ENCODE measurements around the gene SUPT6H.
A peak's percentile ranks its signal among the peaks of the same experiment; 100 is the strongest.

Gene SUPT6H

DNA sequence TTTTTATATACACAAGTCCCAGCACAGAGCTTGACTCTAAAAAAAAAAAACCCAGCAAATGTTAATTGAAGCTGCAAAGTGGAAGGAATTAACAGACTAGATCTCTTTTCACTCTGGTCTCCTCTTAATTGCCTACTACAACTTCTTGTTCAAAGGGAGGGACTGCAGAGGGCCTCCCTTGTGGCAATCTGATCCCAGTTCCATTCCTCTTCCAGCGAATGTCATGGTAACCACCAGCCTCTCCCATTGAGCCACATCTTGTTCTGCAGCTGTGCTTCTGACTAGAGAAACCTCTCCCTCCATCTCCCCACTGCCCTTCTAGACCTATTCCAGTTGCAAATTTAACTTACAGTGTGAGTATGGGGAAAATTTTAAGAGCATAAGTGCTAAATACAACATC lies 5.9 kb downstream of the SUPT6H start:
- Histone ChIP-seq H3K36me3 (ENCODE audit: control insufficient read depth in 2 of 2, insufficient read depth in 1 of 2, low read length in 2 of 2) (peaks cover 67 to 79% of the 10 kb centered on the region in 2 experiments), H3K4me1 (ENCODE audit: control insufficient read depth, insufficient read depth, low read length) (peaks cover 4% of the 10 kb centered on the region; the same call in 1 of the 2 replicates), H3K9me3 (ENCODE audit: control insufficient read depth, insufficient read depth, low read depth, low read length) (no peaks in the 10 kb centered on the region), H3K27ac (ENCODE audit: extremely low read depth, low read depth, low read length) (no peak overlapping the region), H3K4me3 (ENCODE audit: low read depth, low read length) (no peak overlapping the region)
- TF ChIP-seq EGR2 (tag by site-specific recombination; IDR thresholded peaks at IDR 0.05; ENCODE audit: low read depth) (no peak), WT1 (tag by site-specific recombination; IDR thresholded peaks at IDR 0.05) (peak; percentile 55; the same call in 1 of the 2 replicates)
- ChIA-PET CTCF (interaction anchor here (0.6 to 3.2 kb wide), 6 partner anchors 10 to 57 kb away, joined by 3 to 15 read pairs (median 3); partner anchors contain the start of gene BLTP2), POLR2A (interaction anchor here (1.3 to 1.9 kb wide), 3 partner anchors 23 to 52 kb away, joined by 5 to 8 read pairs (median 6); partner anchors contain the start of genes BLTP2 and RPL23A)

DNA sequence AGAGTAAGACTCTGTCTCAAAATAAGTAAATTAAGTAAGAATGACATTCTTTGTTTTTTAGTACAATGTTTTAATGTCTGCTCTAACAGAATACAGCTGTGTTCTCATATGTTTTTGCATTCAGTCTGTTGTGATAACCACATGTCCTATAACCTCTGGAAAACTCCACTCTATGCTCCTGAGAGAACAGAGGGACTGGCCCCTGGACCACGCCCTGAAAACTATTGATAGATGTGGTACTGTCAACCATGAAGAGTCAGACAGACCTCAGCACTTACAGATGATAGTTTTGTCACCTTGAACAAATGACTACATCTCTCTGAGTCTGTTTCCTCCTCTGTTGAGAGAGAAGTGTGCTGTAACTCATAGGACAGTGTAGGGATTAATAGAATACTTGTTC lies 7.9 kb downstream of the SUPT6H start:
- TF ChIP-seq, protein P1, sequence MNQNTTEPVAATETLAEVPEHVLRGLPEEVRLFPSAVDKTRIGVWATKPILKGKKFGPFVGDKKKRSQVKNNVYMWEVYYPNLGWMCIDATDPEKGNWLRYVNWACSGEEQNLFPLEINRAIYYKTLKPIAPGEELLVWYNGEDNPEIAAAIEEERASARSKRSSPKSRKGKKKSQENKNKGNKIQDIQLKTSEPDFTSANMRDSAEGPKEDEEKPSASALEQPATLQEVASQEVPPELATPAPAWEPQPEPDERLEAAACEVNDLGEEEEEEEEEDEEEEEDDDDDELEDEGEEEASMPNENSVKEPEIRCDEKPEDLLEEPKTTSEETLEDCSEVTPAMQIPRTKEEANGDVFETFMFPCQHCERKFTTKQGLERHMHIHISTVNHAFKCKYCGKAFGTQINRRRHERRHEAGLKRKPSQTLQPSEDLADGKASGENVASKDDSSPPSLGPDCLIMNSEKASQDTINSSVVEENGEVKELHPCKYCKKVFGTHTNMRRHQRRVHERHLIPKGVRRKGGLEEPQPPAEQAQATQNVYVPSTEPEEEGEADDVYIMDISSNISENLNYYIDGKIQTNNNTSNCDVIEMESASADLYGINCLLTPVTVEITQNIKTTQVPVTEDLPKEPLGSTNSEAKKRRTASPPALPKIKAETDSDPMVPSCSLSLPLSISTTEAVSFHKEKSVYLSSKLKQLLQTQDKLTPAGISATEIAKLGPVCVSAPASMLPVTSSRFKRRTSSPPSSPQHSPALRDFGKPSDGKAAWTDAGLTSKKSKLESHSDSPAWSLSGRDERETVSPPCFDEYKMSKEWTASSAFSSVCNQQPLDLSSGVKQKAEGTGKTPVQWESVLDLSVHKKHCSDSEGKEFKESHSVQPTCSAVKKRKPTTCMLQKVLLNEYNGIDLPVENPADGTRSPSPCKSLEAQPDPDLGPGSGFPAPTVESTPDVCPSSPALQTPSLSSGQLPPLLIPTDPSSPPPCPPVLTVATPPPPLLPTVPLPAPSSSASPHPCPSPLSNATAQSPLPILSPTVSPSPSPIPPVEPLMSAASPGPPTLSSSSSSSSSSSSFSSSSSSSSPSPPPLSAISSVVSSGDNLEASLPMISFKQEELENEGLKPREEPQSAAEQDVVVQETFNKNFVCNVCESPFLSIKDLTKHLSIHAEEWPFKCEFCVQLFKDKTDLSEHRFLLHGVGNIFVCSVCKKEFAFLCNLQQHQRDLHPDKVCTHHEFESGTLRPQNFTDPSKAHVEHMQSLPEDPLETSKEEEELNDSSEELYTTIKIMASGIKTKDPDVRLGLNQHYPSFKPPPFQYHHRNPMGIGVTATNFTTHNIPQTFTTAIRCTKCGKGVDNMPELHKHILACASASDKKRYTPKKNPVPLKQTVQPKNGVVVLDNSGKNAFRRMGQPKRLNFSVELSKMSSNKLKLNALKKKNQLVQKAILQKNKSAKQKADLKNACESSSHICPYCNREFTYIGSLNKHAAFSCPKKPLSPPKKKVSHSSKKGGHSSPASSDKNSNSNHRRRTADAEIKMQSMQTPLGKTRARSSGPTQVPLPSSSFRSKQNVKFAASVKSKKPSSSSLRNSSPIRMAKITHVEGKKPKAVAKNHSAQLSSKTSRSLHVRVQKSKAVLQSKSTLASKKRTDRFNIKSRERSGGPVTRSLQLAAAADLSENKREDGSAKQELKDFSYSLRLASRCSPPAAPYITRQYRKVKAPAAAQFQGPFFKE (tag by site-specific recombination; IDR thresholded peaks at IDR 0.05; ENCODE audit: borderline replicate concordance), result no peak
- TF ChIP-seq ZNF2 (tag by site-specific recombination; IDR thresholded peaks at IDR 0.05) (no peak), ZNF600 (tag by site-specific recombination; IDR thresholded peaks at IDR 0.05) (no peak), ZFP69B (tag by site-specific recombination; IDR thresholded peaks at IDR 0.05) (no peak), ZNF10 (tag by site-specific recombination; IDR thresholded peaks at IDR 0.05) (no peak), ZNF146 (tag by site-specific recombination; IDR thresholded peaks at IDR 0.05) (no peak), ZNF501 (tag by site-specific recombination; IDR thresholded peaks at IDR 0.05) (no peak), SCRT1 (tag by site-specific recombination; IDR thresholded peaks at IDR 0.05; ENCODE audit: borderline replicate concordance) (no peak), ZNF555 (tag by site-specific recombination; conservative IDR thresholded peaks at IDR 0.05) (no peak), ZNF24 (tag by site-specific recombination; IDR thresholded peaks at IDR 0.05) (no peak), ZNF121 (tag by site-specific recombination; IDR thresholded peaks at IDR 0.05) (no peak), ZNF670 (tag by site-specific recombination; IDR thresholded peaks at IDR 0.05; ENCODE audit: low read depth) (no peak), ZFHX2 (tag by site-specific recombination; conservative IDR thresholded peaks at IDR 0.05) (no peak), HOXD13 (CRISPR knock-in tag; IDR thresholded peaks at IDR 0.05; ENCODE audit: borderline replicate concordance) (no peak), ZNF404 (tag by site-specific recombination; IDR thresholded peaks at IDR 0.05) (no peak), ZNF792 (tag by site-specific recombination; IDR thresholded peaks at IDR 0.05) (no peak), KLF9 (tag by site-specific recombination; IDR thresholded peaks at IDR 0.05; ENCODE audit: low read depth) (no peak), ZNF777 (tag by site-specific recombination; IDR thresholded peaks at IDR 0.05; ENCODE audit: borderline replicate concordance) (no peak)
- TF ChIP-seq, protein P2, sequence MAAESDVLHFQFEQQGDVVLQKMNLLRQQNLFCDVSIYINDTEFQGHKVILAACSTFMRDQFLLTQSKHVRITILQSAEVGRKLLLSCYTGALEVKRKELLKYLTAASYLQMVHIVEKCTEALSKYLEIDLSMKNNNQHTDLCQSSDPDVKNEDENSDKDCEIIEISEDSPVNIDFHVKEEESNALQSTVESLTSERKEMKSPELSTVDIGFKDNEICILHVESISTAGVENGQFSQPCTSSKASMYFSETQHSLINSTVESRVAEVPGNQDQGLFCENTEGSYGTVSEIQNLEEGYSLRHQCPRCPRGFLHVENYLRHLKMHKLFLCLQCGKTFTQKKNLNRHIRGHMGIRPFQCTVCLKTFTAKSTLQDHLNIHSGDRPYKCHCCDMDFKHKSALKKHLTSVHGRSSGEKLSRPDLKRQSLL (tag by site-specific recombination; IDR thresholded peaks at IDR 0.05), result no peak
- Histone ChIP-seq H3K36me3 (ENCODE audit: control insufficient read depth in 2 of 2, insufficient read depth in 1 of 2, low read length in 2 of 2) (peaks cover 75 to 87% of the 10 kb centered on the region in 2 experiments), H3K9me3 (ENCODE audit: control insufficient read depth, insufficient read depth, low read depth, low read length) (no peaks in the 10 kb centered on the region), H3K27ac (ENCODE audit: extremely low read depth, low read depth, low read length) (no peak overlapping the region), H3K4me3 (ENCODE audit: low read depth, low read length) (no peak overlapping the region), H3K4me1 (ENCODE audit: control insufficient read depth, insufficient read depth, low read length) (no peaks in the 10 kb centered on the region)
- POLR2A ChIA-PET, result interaction anchor here (0.9 kb wide), 1 partner anchor 50 kb away, joined by 3 read pairs; the partner anchor contains the start of gene RPL23A
- CTCF ChIA-PET, result interaction anchor here (0.7 to 3.2 kb wide), 2 partner anchors 23 to 25 kb away, joined by 3 to 15 read pairs; partner anchors contain the start of gene BLTP2
